Stimulated activated CD4-positive, alpha-beta T cell treated with anti-CD3 and anti-CD28 coated beads, Interleukin-4, amount 100 ng/mL, for 1 hour (primary cell): ENCODE measurements around the gene TATDN3.
"Not testable (repeated sequence)": the region's sequence is repeated elsewhere in the genome, so short reads cannot be mapped to it uniquely, and the experiment has no call there.

Source experiments
- DNase-seq: peaks from one replicate; pipeline ENCODE4 v3.0.0-alpha.2; 2020

Gene TATDN3

GRCh38 chr1:212833211-212834207, 41.8 kb downstream of the TATDN3 start:
- DNase-seq, result not testable (repeated sequence)

GRCh38 chr1:212838145-212838544, 46.5 kb downstream of the TATDN3 start:
- DNase-seq, result no peak

GRCh38 chr1:212844521-212844920, 52.8 kb downstream of the TATDN3 start:
- not testable (repeated sequence) for DNase-seq

GRCh38 chr1:212847549-212847948, 55.9 kb downstream of the TATDN3 start, which contains the start of gene SPATA45:
TSS of gene SPATA45 (minus strand) at chr1:212847649. CDS start at chr1:212836149, 11,500 bp downstream.
- no peak for DNase-seq

GRCh38 chr1:212852105-212852688, 60.5 kb downstream of the TATDN3 start:
- no peak for DNase-seq

- DNase-seq, result no peak
Observed at GRCh38 chr1:212853658-212854057, 62.0 kb downstream of the TATDN3 start.

GRCh38 chr1:212856755-212857154, 65.1 kb downstream of the TATDN3 start:
- no peak for DNase-seq

GRCh38 chr1:212857992-212858460, 66.3 kb downstream of the TATDN3 start, which contains the start of gene FLVCR1:
TSS of gene FLVCR1 (plus strand) at chr1:212858275. CDS start at chr1:212858453, 178 bp downstream.
- DNase-seq, result peak; percentile 91

- no peak for DNase-seq
Observed at GRCh38 chr1:212858461-212859265, 67.0 kb downstream of the TATDN3 start.

GRCh38 chr1:212860713-212861581, 69.3 kb downstream of the TATDN3 start:
- DNase-seq, result no peak

GRCh38 chr1:212862111-212862690, 70.5 kb downstream of the TATDN3 start:
- no peak for DNase-seq

GRCh38 chr1:212863345-212863744, 71.7 kb downstream of the TATDN3 start:
- DNase-seq, result not testable (repeated sequence)

- no peak for DNase-seq
Observed at GRCh38 chr1:212864201-212864600, 72.5 kb downstream of the TATDN3 start.
